GOT3 (cell line): ENCODE measurements around the gene CALD1.

Source experiments
- DNase-seq: peaks from one replicate; lab custom pipeline; 2025; ENCODE audit warnings: mixed read lengths; lab: John Stamatoyannopoulos, UW

The CALD1 gene

DNA sequence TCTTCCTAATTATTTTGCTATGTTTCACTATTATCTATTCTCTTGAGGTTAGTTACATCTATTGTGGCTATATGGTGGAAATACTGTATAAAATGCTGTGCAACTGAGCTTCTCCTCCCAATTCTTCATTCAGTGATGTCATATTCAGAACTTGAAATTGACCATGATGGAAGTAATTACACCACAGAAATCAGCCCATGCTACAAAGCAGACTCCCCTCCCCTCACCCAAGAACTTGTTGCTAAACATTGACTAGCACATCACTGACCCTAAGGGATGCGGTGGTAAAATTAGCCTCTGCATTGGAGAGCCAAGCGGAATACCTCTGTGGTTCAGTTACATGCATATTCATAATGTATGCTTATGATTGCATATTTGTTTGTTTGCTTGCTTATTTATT is 8.8 kb downstream of the CALD1 start:
- no peak for DNase-seq

DNA sequence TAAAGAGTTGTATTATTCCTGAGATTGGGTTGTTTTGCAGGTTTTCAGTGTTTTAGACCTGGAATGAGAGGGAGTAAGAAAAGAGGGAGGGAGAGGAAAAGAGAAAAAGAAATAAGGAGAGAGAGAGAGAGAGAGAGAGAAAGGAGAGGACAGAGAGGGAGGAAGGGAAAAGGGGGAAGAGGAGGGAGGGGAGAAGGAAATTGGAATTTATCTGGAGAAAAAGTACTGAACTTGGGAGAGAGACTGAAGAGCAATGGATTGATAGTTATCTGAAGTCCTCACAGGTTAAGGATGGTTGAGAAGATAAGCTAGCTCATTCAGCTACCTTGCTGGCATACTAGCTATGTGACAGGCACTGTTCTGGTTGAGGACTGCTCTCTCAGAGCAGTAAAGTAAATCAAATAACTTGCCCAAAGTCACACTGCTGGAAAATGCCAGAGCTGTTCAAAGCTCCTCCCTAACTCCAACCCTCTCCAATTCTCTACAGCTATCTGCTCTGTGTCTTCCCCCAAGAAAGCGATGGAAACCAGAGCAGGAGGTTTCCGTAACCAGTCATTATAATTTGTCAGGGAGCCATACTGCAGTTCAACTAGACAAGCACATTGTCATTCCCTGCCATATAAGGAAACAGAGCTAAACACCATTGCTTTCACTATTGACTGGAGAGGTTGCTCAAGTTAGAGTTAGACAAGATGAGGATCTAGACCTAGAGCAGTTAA is 10.7 kb downstream of the CALD1 start:
- no peak for DNase-seq

GRCh38 chr7:134792968-134793367 is 13.5 kb downstream of the CALD1 start:
- DNase-seq: no peak

- no peak for DNase-seq
These were observed 15.8 kb downstream of the CALD1 start for GRCh38 chr7:134795231-134795630.

- DNase-seq: no peak
These were observed 18.7 kb downstream of the CALD1 start for GRCh38 chr7:134798155-134798554.

GRCh38 chr7:134799377-134799776 is 19.9 kb downstream of the CALD1 start:
- no peak for DNase-seq

- no peak for DNase-seq
These were observed 23.3 kb downstream of the CALD1 start for GRCh38 chr7:134802762-134803161.

DNA sequence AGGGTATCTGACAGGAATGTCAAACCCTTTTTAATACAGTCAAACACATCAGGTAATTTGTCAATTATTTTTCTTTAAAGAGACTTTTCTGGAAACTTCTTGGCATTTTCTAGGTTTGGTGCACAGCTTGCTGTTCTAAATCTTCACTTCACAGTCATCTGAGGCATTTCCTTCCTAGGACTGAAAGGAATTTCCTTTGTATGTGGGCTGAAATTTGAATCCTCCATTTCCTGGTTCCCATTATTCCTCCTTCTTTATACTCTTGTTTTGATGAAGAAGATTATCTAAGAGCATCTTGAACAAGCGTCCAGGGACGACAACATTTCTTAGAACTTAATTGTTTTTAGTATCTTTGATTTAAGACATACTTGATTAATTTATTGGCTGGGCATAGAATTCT is 24.9 kb downstream of the CALD1 start:
- no peak for DNase-seq

- DNase-seq: no peak
These were observed 25.4 kb downstream of the CALD1 start for GRCh38 chr7:134804854-134805253.

DNA sequence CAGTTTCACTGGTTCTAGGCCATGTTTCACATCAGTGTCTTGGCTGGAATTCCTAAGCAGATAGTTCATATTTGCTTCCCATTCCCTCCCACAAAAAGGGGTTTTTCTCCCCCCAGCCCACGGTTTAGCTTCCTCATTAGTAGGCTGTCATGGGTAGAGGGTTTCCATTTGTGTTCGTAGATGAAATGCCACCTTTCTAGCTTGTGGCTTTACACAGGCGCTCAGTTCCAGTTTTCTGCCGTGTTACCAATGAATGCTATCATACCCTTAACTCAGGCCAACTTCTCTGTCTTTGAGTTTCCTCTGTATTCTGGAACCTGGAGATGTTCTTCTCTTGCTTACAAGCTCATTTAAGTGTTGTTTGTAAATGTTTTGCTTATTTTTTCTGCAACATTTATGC is 26.8 kb downstream of the CALD1 start:
- no peak for DNase-seq

DNA sequence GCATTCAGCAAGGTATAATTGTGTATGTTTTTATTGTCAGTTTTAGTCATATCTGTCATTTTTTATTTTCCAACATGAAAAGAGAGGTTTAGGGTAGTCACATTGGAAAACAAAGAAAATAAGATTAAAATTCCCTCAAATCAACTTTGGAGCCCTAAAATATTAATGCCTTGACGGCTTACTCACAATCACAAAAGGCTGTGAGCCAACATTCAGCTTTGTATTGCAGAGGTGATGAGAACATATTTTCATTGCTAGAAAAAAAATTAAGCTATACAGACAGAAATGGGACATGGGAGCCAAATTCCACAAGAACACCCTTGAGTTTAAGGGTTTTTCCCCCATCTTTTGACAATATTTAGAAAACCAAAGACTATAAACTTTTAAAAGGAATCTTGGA is 30.2 kb downstream of the CALD1 start:
- no peak for DNase-seq

- no peak for DNase-seq
These were observed 32.3 kb downstream of the CALD1 start for GRCh38 chr7:134811765-134812164.

DNA sequence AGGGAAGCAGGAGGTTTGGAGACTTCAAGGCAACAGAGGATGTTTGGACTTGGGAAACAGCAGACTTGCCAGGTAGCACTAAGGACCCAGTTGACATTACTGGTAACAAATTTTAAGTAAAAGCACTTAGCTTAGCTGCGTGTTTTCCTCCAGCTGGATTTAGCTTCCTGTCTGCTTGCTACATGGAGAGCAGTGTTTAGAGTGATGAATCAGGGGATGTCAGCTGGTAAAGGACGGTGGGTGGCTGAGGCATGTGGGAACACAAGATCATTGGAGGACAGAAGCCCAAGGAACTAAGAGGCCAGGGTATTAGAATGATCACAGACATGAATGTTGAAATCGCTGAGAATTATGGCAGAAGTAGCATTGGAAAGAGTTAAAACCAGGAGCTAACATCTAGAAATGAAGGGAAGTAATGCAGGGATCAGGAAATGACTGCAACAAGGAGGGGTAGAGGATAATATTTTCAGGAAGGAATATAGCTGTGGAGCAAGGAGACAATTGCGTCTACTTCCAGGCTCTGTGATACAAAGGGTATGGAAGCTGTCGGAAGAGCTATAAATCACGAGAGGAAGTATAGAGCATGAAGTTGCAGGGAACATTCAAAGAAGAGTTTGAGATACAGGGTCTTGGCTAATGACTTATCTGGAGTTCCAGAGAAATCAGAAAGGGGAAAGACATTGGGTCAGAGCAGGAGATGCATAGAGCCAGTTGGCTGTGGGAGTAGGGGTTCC is 34.4 kb downstream of the CALD1 start:
- no peak for DNase-seq

DNA sequence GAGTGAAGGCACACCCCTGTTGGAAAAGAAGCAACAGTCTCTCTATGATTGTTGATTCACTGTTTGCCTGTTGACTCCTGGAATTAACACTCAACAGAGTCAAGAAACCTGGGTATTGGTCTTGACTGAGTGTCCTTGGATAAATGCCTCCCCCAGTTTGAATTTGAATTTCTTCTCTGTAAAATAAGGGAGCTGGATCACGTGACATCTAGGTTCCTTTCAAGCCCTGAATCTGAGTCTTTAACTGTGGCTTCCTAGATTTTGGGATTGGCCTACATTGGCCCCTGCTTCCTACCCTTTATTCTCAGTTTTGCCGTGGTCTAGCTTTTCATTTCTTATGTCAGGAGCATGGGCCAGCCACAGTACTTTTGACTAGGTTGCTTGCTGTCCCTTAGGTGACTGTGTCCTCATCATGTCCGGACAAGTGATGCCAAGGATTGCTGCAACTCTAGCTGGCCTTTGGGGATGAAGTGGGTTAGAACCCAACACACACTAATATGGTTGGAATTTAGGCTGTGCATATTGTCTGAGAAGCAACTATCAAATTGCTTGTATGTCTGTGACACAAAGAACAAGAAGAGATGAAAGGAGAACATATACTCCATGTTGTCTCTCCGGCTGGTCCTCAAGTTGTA is 35.4 kb downstream of the CALD1 start:
- DNase-seq: no peak

DNA sequence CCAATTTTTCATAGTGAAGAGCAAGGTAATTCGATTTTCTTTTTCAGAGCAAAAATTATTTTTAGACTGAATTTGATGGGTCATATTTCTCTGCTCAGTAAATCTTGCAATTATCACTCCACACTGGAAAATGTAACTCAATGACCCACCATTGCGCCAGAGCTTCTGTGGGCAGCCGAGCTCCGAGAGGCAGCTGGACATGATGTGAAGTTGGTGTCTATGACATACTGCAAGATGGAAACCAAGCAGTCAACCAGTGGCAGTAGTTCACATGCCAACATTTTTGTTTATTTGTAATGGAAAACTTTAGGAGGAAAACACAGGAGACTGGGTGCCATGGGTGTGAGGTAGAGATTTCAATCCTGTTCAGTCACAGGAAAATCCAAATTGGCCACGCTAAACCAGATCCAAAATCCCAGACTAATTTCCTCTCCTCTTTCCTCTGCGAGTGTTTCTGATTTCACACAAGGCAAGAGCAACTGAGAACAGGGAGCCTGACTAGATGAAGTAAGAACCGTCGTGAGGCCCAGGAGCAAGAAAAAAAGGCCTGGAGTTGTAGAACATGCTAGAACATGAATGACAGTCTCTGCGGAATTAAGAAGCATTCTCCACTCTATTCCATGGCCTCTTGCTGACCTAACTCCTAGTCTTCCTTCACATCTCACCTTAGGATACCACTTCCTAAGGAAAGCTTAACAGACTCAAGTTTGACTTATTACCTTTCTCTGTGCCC is 39.3 kb downstream of the CALD1 start:
- DNase-seq: no peak

DNA sequence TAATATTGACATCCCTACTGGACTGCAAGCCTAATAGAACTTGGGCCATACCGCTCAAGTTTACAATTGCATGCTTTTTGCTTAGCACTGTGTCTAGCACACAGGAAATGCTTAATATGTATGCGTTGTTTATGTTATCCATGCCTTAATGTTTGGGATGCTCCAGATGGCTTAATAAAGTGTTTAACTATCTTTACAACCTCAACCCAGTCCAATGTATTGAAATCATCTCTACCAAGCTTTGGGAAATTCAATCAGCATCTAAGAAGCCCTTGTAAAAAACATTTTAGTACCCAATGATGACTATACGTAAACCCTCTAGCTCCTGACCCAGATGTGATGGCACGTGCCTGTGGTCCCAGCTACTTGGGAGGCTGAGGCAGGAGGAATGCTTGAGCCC is 40.0 kb downstream of the CALD1 start:
- no peak for DNase-seq

DNA sequence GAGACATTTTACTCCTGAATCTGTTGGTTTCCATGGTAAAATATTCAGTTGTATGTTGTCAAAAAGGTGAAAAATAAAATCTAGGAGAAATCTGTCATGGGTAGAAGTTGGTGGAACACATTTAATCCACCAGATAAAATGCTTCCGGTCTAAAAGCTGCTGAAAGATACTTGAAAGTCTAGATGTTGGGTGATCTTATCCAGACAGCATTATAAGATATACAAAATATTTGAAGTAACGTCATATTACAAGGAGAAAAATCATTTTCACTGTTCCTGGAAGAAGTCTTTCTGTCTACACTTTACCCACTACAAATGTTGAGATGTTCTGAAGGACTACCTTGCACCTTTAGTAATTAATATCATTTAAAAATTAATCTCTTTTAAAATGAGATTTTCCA is 40.9 kb downstream of the CALD1 start:
- DNase-seq: no peak

DNA sequence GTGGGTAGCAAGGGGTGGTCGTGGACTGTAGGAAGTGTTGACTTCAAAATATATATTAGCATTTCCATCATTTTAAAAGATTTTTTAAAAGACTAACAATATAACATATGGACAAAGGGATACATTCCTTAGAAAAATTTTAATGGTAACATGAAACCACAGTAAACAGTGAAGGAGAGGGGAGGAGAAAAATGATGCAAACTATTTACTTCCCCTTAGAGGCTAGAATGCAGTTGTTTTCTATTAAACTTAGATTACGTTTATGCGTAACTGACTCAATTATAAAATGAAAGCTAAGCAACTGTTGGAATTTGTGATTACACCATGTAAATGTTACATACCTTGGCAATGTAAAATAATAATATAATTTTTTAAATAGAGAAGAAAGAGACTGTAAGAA is 41.3 kb downstream of the CALD1 start:
- DNase-seq: no peak

GRCh38 chr7:134823400-134823799 is 44.0 kb downstream of the CALD1 start:
- no peak for DNase-seq

- DNase-seq: no peak
These were observed 46.2 kb downstream of the CALD1 start for GRCh38 chr7:134825666-134826065.

- DNase-seq: no peak
These were observed 46.7 kb downstream of the CALD1 start for GRCh38 chr7:134826105-134826504.

GRCh38 chr7:134827436-134827835 is 48.0 kb downstream of the CALD1 start:
- no peak for DNase-seq

GRCh38 chr7:134827889-134828288 is 48.5 kb downstream of the CALD1 start:
- DNase-seq: no peak
